ENCODE results near the gene NBPF1.
"Not testable (repeated sequence)": the region's sequence is repeated elsewhere in the genome, so short reads cannot be mapped to it uniquely, and the experiment has no call there.

Gene NBPF1

GRCh38 chr1:16641159-16641975, 28.0 kb upstream of the NBPF1 start:
- not testable (repeated sequence) for DNase-seq

- DNase-seq, result not testable (repeated sequence)
Measured at GRCh38 chr1:16639091-16640031, 26.0 kb upstream of the NBPF1 start.

GRCh38 chr1:16637941-16638778, 24.8 kb upstream of the NBPF1 start:
- not testable (repeated sequence) for DNase-seq

- not testable (repeated sequence) for DNase-seq
Measured at GRCh38 chr1:16636551-16637195, 23.3 kb upstream of the NBPF1 start.

GRCh38 chr1:16635959-16636358, 22.6 kb upstream of the NBPF1 start:
- not testable (repeated sequence) for DNase-seq

GRCh38 chr1:16633540-16634282, 20.3 kb upstream of the NBPF1 start:
- DNase-seq, result not testable (repeated sequence)

GRCh38 chr1:16632044-16632850, 18.9 kb upstream of the NBPF1 start:
- not testable (repeated sequence) for DNase-seq

GRCh38 chr1:16631248-16632043, 18.1 kb upstream of the NBPF1 start:
- DNase-seq, result no peak

GRCh38 chr1:16630661-16631247, 17.4 kb upstream of the NBPF1 start:
- no peak for DNase-seq

GRCh38 chr1:16629916-16630530, 16.7 kb upstream of the NBPF1 start:
- not testable (repeated sequence) for DNase-seq

GRCh38 chr1:16628361-16629111, 15.2 kb upstream of the NBPF1 start:
- no peak for DNase-seq

- DNase-seq, result not testable (repeated sequence)
Measured at GRCh38 chr1:16626409-16626983, 13.1 kb upstream of the NBPF1 start.

GRCh38 chr1:16625497-16626408, 12.4 kb upstream of the NBPF1 start:
- no peak for DNase-seq

- DNase-seq, result not testable (repeated sequence)
Measured at GRCh38 chr1:16623812-16624719, 10.7 kb upstream of the NBPF1 start.

GRCh38 chr1:16623337-16623736, 10.0 kb upstream of the NBPF1 start:
- not testable (repeated sequence) for DNase-seq

Measured in SW 1271 (cell line).